OCI-LY3 (cell line): ENCODE results near the gene WDR5.

Source experiments
- H2AFZ ChIP-seq: fragments of 200-600, 300-600 bp; shearing (Covaris generic); 2 replicates; pipeline ENCODE4 v1.6.0; 2014; ENCODE audit warnings: antibody characterized with exemption, low read depth, low read length
- H3K27ac ChIP-seq: fragments of 200-600, 300-600 bp; sonication (generic); 2 replicates; pipeline ENCODE4 v1.5.1; 2014; ENCODE audit warnings: mild to moderate bottlenecking, low read length, moderate library complexity, mixed read lengths
- H3K27me3 ChIP-seq: fragments of 200-600, 300-600 bp; sonication (generic); 2 replicates; pipeline ENCODE4 v1.6.1; 2014; ENCODE audit warnings: low read depth, low read length, mixed read lengths
- H3K36me3 ChIP-seq: fragments of 200-600, 300-600 bp; sonication (generic); replicated peaks from 2 replicates; pipeline ENCODE3; 2014; ENCODE audit warnings: low read depth, low read length, mixed read lengths
- H3K4me1 ChIP-seq: fragments of 300-600, 200-600 bp; sonication (generic); 2 replicates; pipeline ENCODE4 v1.6.1; 2014; ENCODE audit warnings: low read length, mixed read lengths
- H3K4me2 ChIP-seq: fragments of 200-600, 300-600 bp; sonication (generic); 2 replicates; pipeline ENCODE4 v1.6.1; 2014; ENCODE audit warnings: low read length, mixed read lengths
- H3K4me3 ChIP-seq: fragments of 300-600, 200-600 bp; sonication (generic); 2 replicates; pipeline ENCODE4 v1.5.1; 2014; ENCODE audit warnings: antibody characterized with exemption, mild to moderate bottlenecking, low read length, moderate library complexity
- H3K79me2 ChIP-seq: fragments of 300-600, 200-600 bp; shearing (Covaris generic); 2 replicates; pipeline ENCODE4 v1.6.1; 2014; ENCODE audit warnings: mild to moderate bottlenecking, low read length, mixed read lengths
- H3K9ac ChIP-seq: fragments of 300-600, 200-600 bp; shearing (Covaris generic); 2 replicates; pipeline ENCODE4 v1.6.0; 2014; ENCODE audit warnings: mild to moderate bottlenecking, low read length, moderate library complexity
- H3K9me3 ChIP-seq: fragments of 200-600, 300-600 bp; shearing (Covaris generic); 2 replicates; pipeline ENCODE4 v1.6.1; 2014; ENCODE audit warnings: low read length, mixed read lengths; ENCODE audit not compliant: insufficient read depth
- H4K20me1 ChIP-seq: fragments of 200-600, 300-600 bp; sonication (generic); 2 replicates; pipeline ENCODE4 v1.6.1; 2016; ENCODE audit warnings: low read length, mixed read lengths; ENCODE audit not compliant: insufficient read depth
- EZH2phosphoT487 ChIP-seq: fragments of 200-600 bp; shearing (Covaris generic); IDR thresholded peaks from 2 replicates; pipeline ENCODE4 v1.6.1; 2018; ENCODE audit warnings: antibody characterized with exemption, mixed run types, low read depth
- TF ChIP-seq, protein P1 (sequence below): fragments of 200-600, 300-600 bp; sonication (generic); IDR thresholded peaks from 2 replicates; pipeline ENCODE4 v1.5.1; 2014; ENCODE audit warnings: antibody characterized with exemption, low read length, low read depth

Gene WDR5

GRCh38 chr9:134128727-134129679 is 6.9 kb upstream of the WDR5 start:
- no peak overlapping the region for H3K27ac ChIP-seq
- H3K79me2 ChIP-seq = no peaks in the 10 kb centered on the region
- no peaks in the 10 kb centered on the region for H3K4me1 ChIP-seq
- no peaks in the 10 kb centered on the region for H4K20me1 ChIP-seq
- no peak overlapping the region for H3K4me2 ChIP-seq
- TF ChIP-seq EZH2phosphoT487 = no peak
- TF ChIP-seq, protein P1, sequence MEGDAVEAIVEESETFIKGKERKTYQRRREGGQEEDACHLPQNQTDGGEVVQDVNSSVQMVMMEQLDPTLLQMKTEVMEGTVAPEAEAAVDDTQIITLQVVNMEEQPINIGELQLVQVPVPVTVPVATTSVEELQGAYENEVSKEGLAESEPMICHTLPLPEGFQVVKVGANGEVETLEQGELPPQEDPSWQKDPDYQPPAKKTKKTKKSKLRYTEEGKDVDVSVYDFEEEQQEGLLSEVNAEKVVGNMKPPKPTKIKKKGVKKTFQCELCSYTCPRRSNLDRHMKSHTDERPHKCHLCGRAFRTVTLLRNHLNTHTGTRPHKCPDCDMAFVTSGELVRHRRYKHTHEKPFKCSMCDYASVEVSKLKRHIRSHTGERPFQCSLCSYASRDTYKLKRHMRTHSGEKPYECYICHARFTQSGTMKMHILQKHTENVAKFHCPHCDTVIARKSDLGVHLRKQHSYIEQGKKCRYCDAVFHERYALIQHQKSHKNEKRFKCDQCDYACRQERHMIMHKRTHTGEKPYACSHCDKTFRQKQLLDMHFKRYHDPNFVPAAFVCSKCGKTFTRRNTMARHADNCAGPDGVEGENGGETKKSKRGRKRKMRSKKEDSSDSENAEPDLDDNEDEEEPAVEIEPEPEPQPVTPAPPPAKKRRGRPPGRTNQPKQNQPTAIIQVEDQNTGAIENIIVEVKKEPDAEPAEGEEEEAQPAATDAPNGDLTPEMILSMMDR = no peak
- H3K36me3 ChIP-seq = no peaks in the 10 kb centered on the region
- H2AFZ ChIP-seq = no peak overlapping the region
- H3K4me3 ChIP-seq = no peak overlapping the region
- H3K27me3 ChIP-seq = peaks cover 3% of the 10 kb centered on the region; the same call in 1 of the 2 replicates
- H3K9me3 ChIP-seq = no peaks in the 10 kb centered on the region
- H3K9ac ChIP-seq = no peak overlapping the region

- Histone ChIP-seq H3K27me3 (peaks cover 3% of the 10 kb centered on the region; the same call in 1 of the 2 replicates), H3K9me3 (no peaks in the 10 kb centered on the region), H3K36me3 (no peaks in the 10 kb centered on the region), H2AFZ (no peak overlapping the region), H3K4me3 (no peak overlapping the region), H4K20me1 (no peaks in the 10 kb centered on the region), H3K79me2 (0 out of 2 replicates have a peak, but pooled peaks cover 5% of the 10 kb centered on the region), H3K9ac (no peak overlapping the region), H3K27ac (no peak overlapping the region), H3K4me1 (peaks cover 8% of the 10 kb centered on the region), H3K4me2 (no peak overlapping the region)
- TF ChIP-seq EZH2phosphoT487 = no peak
- TF ChIP-seq, protein P1 = no peak
Observed at GRCh38 chr9:134130503-134131375, 5.1 kb upstream of the WDR5 start.

DNA sequence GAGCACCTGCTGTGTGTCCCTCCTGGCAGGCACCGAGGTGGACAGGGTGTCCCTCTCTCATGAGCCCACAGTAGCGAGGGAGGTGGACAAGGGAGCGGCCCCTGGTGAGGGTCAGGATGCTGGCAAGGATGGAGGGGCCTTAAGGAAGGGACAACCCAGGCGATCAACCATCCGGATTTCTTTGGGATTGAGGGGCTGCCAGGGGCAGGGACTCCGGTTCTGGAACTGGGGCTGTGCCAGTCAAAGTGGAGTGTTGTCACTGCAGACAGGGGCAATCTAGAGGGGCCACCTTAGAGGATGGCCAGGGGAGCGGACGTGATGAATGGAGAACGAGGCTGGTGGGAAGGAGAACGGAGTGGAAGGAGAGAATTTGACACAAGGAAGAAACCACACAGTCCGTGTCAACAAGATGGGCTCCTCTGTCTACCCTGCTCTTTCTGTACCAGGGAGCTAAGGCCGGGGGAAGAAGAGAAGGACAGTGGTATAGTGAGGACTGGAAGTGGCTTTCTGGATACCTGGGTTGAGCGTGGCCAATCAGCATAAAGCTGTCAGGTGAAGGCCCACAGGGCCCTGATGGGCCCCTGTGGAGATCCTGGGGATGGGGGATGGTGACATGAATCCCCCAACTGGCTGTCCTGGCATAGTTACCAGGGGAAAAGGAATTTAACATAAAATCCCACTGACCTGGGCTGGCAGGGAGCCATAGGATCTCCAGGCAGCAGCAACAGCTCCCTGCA is 4.2 kb upstream of the WDR5 start:
- no peak overlapping the region for H3K4me2 ChIP-seq
- H3K9me3 ChIP-seq = no peaks in the 10 kb centered on the region
- H2AFZ ChIP-seq = no peak overlapping the region
- no peak overlapping the region for H3K9ac ChIP-seq
- peaks cover 3% of the 10 kb centered on the region; the same call in 1 of the 2 replicates for H3K27me3 ChIP-seq
- H4K20me1 ChIP-seq = peaks cover 1% of the 10 kb centered on the region; the same call in 1 of the 2 replicates
- TF ChIP-seq EZH2phosphoT487 = no peak
- TF ChIP-seq, protein P1 = no peak
- peaks cover 11% of the 10 kb centered on the region for H3K79me2 ChIP-seq
- H3K4me1 ChIP-seq = peaks cover 8% of the 10 kb centered on the region
- H3K36me3 ChIP-seq = no peaks in the 10 kb centered on the region
- H3K27ac ChIP-seq = no peak overlapping the region
- no peak overlapping the region for H3K4me3 ChIP-seq
